PC-9 (cell line): ENCODE data around the gene DHRS13. TPM values are rescaled to one million over a fixed set of nuclear protein-coding genes. Genes with fewer than 3 reads are reported as not detected.

Source experiments
- BruUV-seq: library from RNA; stranded (reverse); fragments of 400-500 nt; replicated peaks from 2 replicates; lab custom pipeline; 2021; lab: Mats Ljungman, UMichigan
- CTCF ChIA-PET: fragments of 300-600 bp; sonication (Branson Sonifier 250); formaldehyde crosslinking; loops from one replicate; lab custom pipeline; 2022; ENCODE audit warnings: antibody characterized with exemption; lab: Charles Lee
- POLR2A ChIA-PET: fragments of 300-600 bp; sonication (Branson Sonifier 250); formaldehyde crosslinking; loops from one replicate; lab custom pipeline; 2022; ENCODE audit warnings: antibody characterized with exemption; ENCODE audit not compliant: unreplicated experiment; lab: Charles Lee
- DNase-seq, 2 experiments: peaks; one replicate each; pipeline versions ENCODE4 v3.0.0 to v3.0.0-alpha.2; 2015 to 2022; ENCODE audit warnings: mixed read lengths in 1 of 2
- H2AFZ ChIP-seq: fragments of 200-600 bp; sonication (generic); 2 replicates; pipeline ENCODE4 v1.8.1; 2017; ENCODE audit warnings: antibody characterized with exemption
- H3F3A ChIP-seq: fragments of 200-600 bp; sonication (generic); 2 replicates; pipeline ENCODE4 v1.8.1; 2017; ENCODE audit warnings: antibody characterized with exemption, mild to moderate bottlenecking, low read depth; ENCODE audit not compliant: insufficient read depth
- H3K27ac ChIP-seq: fragments of 200-600 bp; sonication (generic); 2 replicates; pipeline ENCODE4 v1.6.1; 2016; ENCODE audit warnings: mixed run types
- H3K27me3 ChIP-seq: fragments of 200-600 bp; sonication (generic); 2 replicates; pipeline ENCODE4 v1.6.1; 2016; ENCODE audit warnings: low read depth, mixed run types; ENCODE audit not compliant: insufficient read depth
- H3K36me3 ChIP-seq: fragments of 200-600 bp; sonication (generic); 2 replicates; pipeline ENCODE4 v1.6.1; 2016; ENCODE audit warnings: low read depth, mixed run types
- H3K4me1 ChIP-seq: fragments of 200-600 bp; sonication (generic); replicated peaks from 2 replicates; pipeline ENCODE4 v1.6.1; 2016; ENCODE audit warnings: mixed run types; ENCODE audit not compliant: insufficient read depth
- H3K4me2 ChIP-seq: fragments of 200-600 bp; sonication (generic); 2 replicates; pipeline ENCODE4 v1.6.1; 2017; ENCODE audit warnings: mixed run types
- H3K4me3 ChIP-seq: fragments of 200-600 bp; sonication (generic); 2 replicates; pipeline ENCODE4 v1.6.1; 2016; ENCODE audit warnings: mixed run types
- H3K79me2 ChIP-seq: fragments of 200-600 bp; sonication (generic); 2 replicates; pipeline ENCODE4 v1.6.1; 2017; ENCODE audit warnings: low read depth, mixed run types
- H3K9me2 ChIP-seq: fragments of 200-600 bp; sonication (generic); 2 replicates; pipeline ENCODE4 v1.8.1; 2017; ENCODE audit warnings: mild to moderate bottlenecking; ENCODE audit not compliant: insufficient read depth
- H3K9me3 ChIP-seq: fragments of 200-600 bp; sonication (generic); 2 replicates; pipeline ENCODE4 v1.8.1; 2016; ENCODE audit warnings: low read depth; ENCODE audit not compliant: insufficient read depth
- H4K20me1 ChIP-seq: fragments of 200-600 bp; sonication (generic); 2 replicates; pipeline ENCODE4 v1.8.1; 2017; ENCODE audit not compliant: insufficient read depth
- EZH2 ChIP-seq: fragments of 200-600 bp; sonication (generic); IDR thresholded peaks from 2 replicates; pipeline ENCODE4 v1.8.0; 2017; ENCODE audit warnings: antibody characterized with exemption, low read depth
- intact Hi-C: fragments of 100-400 bp; cut with micrococcal nuclease; formaldehyde crosslinking; loops from one replicate; pipeline ENCODE4 v1.10.0; 2022; ENCODE audit not compliant: unreplicated experiment
- total RNA-seq: library from RNA; stranded (reverse); gene quantifications from 2 replicates; pipeline ENCODE4 v1.2.3, GENCODE V29; 2021
- TF ChIP-seq, protein P1 (sequence below): fragments of 200-600 bp; sonication (generic); conservative IDR thresholded peaks from 2 replicates; pipeline ENCODE4 v1.6.1; 2017; ENCODE audit warnings: mixed run types, antibody characterized with exemption, mild to moderate bottlenecking, moderate library complexity

Gene DHRS13
- total RNA-seq, 1 experiment from 2014 or later, result 15.8 TPM

DNA sequence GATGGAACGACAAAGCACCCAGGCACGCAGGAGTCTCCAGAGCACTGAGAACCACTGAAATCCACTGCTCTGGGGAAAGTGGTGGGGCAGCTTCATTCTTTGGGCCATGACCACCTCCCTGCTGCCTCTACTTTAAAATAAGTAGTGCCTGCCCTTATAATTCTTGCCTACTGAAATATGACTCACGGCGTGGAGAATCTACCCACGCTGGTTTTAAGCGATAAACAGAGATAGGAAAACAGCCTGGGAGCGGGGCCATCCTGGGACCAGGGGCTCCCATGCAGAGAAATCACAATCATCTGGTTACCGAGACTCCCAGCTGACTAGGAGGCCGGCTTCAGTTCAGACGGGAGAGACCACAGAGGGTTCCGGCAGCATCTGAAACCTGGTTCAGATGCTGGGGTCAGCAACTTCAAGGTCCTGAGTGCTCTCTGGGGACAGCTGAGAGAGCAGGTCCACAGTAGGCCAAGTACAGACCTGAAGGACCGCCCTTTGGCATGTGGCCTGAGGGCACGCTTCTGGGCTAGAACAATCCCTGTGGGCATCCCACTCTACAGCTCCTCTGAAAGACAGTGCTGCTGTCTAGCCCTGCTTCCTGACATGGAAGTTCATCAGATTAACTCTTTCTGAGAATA lies 8.6 kb upstream of the DHRS13 start:
- Histone ChIP-seq H3K36me3 (peaks cover 52% of the 10 kb centered on the region), H3F3A (peaks cover 39% of the 10 kb centered on the region; the same call in 1 of the 2 replicates), H2AFZ (no peak overlapping the region), H3K4me3 (no peak overlapping the region), H3K9me2 (no peaks in the 10 kb centered on the region), H3K4me1 (no peaks in the 10 kb centered on the region), H3K9me3 (no peaks in the 10 kb centered on the region), H3K27ac (no peak overlapping the region), H3K79me2 (no peaks in the 10 kb centered on the region), H3K4me2 (no peak overlapping the region), H4K20me1 (no peaks in the 10 kb centered on the region; the same call in 1 of the 2 replicates), H3K27me3 (no peaks in the 10 kb centered on the region)
- no TSS peak for BruUV-seq
- TF ChIP-seq EZH2, result no peak
- TF ChIP-seq, protein P1, sequence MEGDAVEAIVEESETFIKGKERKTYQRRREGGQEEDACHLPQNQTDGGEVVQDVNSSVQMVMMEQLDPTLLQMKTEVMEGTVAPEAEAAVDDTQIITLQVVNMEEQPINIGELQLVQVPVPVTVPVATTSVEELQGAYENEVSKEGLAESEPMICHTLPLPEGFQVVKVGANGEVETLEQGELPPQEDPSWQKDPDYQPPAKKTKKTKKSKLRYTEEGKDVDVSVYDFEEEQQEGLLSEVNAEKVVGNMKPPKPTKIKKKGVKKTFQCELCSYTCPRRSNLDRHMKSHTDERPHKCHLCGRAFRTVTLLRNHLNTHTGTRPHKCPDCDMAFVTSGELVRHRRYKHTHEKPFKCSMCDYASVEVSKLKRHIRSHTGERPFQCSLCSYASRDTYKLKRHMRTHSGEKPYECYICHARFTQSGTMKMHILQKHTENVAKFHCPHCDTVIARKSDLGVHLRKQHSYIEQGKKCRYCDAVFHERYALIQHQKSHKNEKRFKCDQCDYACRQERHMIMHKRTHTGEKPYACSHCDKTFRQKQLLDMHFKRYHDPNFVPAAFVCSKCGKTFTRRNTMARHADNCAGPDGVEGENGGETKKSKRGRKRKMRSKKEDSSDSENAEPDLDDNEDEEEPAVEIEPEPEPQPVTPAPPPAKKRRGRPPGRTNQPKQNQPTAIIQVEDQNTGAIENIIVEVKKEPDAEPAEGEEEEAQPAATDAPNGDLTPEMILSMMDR, result no peak
- DNase-seq, result no peak
- CTCF ChIA-PET, result no interaction called here
- POLR2A ChIA-PET, result interaction anchor here (0.6 kb wide), 1 partner anchor 19 kb away, joined by 3 read pairs; no protein-coding TSS in a partner anchor
- intact Hi-C loops, result no loop called here

DNA sequence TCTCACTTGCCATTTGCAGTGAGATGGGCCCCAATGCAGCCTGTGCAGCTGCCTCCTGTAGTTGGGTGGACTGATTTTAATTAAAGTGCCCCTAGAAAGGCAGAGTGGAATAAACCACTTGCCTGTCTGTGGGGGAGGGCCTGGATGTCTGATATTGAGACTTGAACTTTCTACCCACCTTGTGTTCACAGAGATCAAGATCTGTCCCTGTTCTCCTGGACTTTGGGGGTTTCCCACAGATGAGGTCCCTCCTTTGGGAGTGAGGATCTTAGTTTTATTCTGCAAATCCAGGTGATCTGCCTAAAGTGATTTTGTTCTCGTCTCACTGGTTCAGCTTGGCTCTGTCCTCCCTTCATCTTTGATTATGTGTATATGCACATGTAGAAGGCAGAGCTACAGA lies 7.7 kb upstream of the DHRS13 start:
- H2AFZ ChIP-seq, result no peak overlapping the region
- no peaks in the 10 kb centered on the region for H3K9me3 ChIP-seq
- no peaks in the 10 kb centered on the region for H3K27me3 ChIP-seq
- intact Hi-C loops, result no loop called here
- no TSS peak for BruUV-seq
- H3K4me3 ChIP-seq, result no peak overlapping the region
- no peak for DNase-seq
- no peak overlapping the region for H3K4me2 ChIP-seq
- no peak overlapping the region for H3K27ac ChIP-seq
- no peaks in the 10 kb centered on the region for H3K9me2 ChIP-seq
- H4K20me1 ChIP-seq, result no peaks in the 10 kb centered on the region; the same call in 1 of the 2 replicates
- CTCF ChIA-PET, result no interaction called here
- H3K36me3 ChIP-seq, result peaks cover 42% of the 10 kb centered on the region
- H3K79me2 ChIP-seq, result no peaks in the 10 kb centered on the region
- POLR2A ChIA-PET, result interaction anchor here (0.6 kb wide), 1 partner anchor 20 kb away, joined by 3 read pairs; no protein-coding TSS in a partner anchor
- no peaks in the 10 kb centered on the region for H3K4me1 ChIP-seq
- H3F3A ChIP-seq, result peaks cover 37% of the 10 kb centered on the region; the same call in 1 of the 2 replicates
- TF ChIP-seq, protein P1, result no peak
- no peak for TF ChIP-seq EZH2

DNA sequence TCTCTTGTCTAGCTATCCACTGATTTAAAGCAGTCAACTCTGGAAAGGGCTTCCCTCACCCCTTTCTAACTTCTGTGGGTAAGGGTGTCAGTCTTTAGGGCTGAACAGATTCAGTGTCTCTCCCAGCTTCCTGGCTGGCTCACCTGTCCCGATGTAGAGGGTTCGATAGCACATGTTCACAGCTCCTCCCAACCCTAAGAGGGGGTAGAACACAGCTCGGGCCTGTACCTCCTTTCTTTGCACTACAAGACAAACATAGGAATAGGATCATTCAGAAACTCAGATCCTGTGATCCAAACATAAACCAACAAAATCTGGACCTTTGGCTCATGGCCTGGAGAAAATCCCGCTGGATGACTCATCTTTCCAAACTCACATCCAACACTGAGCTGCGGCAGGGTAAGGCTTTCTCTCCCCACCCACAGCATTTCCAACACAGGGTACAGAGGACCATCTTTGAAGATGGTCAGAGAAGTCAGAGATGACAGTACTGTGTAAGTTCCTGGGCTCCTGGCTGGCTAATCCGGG lies 5.8 kb upstream of the DHRS13 start:
- H3K36me3 ChIP-seq, result peaks cover 32% of the 10 kb centered on the region
- intact Hi-C loops, result no loop called here

More for the DNA sequence above, 5.8 kb upstream of the DHRS13 start:
- no peak overlapping the region for H2AFZ ChIP-seq
- H3K27ac ChIP-seq, result no peak overlapping the region
- POLR2A ChIA-PET, result interaction anchor here (0.6 kb wide), 1 partner anchor 249 kb away, joined by 3 read pairs; no protein-coding TSS in a partner anchor
- no peaks in the 10 kb centered on the region for H3K27me3 ChIP-seq
- H3K9me3 ChIP-seq, result no peaks in the 10 kb centered on the region
- no peak for DNase-seq
- CTCF ChIA-PET, result interaction anchor here (0.5 to 1.2 kb wide), 4 partner anchors 9 to 265 kb away, joined by 3 to 16 read pairs (median 3); no protein-coding TSS in a partner anchor
- H3K4me1 ChIP-seq, result no peaks in the 10 kb centered on the region
- BruUV-seq, result no TSS peak
- TF ChIP-seq, protein P1, result no peak
- TF ChIP-seq EZH2, result no peak
- no peak overlapping the region for H3K4me2 ChIP-seq
- peaks cover 46% of the 10 kb centered on the region for H3F3A ChIP-seq
- H4K20me1 ChIP-seq, result no peaks in the 10 kb centered on the region; the same call in 1 of the 2 replicates
- no peaks in the 10 kb centered on the region for H3K79me2 ChIP-seq
- H3K9me2 ChIP-seq, result no peaks in the 10 kb centered on the region
- no peak overlapping the region for H3K4me3 ChIP-seq
